Dermis blood vessel endothelial cell (primary cell): ENCODE measurements around the gene PHRF1. TPM values are rescaled to one million over a fixed set of nuclear protein-coding genes. Genes with fewer than 3 reads are reported as not detected.
"Not testable (repeated sequence)": the region's sequence is repeated elsewhere in the genome, so short reads cannot be mapped to it uniquely, and the experiment has no call there.

Experiments
- DNase-seq: peaks from one replicate; pipeline ENCODE4 v3.0.0; 2010
- total RNA-seq: library from RNA; depleted of rRNA; stranded (reverse); fragments of >200 nt; gene quantifications from 2 replicates; pipeline ENCODE4 v1.2.3, GENCODE V29; 2014

The PHRF1 gene
- total RNA-seq, 1 donor from 2014 or later = 27.7 TPM

DNA sequence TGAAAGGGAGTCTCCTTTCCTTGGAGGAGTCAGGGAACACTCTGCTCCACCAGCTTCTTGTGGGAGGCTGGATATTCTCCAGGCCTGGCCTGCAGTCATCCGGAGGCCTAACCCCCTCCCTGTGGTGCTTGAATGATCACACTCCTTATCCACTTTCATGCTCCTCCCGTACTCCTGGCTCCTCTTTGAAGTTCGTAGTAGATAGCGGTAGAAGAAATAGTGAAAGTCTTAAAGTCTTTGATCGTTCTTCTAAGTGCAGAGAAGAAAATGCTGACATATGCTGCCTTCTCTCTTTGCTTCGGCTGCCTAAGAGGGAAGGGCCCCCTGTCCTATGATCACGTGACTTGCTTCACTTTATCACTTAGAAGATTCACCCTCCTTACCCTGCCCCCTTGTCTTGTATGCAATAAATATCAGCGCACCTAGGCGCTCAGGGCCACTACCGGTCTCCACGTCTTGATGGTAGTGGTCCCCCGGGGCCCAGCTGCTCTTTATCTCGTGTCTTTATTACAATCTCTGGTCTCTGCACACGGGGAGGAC, 2.2 kb upstream of the PHRF1 start:
- DNase-seq = not testable (repeated sequence)

DNA sequence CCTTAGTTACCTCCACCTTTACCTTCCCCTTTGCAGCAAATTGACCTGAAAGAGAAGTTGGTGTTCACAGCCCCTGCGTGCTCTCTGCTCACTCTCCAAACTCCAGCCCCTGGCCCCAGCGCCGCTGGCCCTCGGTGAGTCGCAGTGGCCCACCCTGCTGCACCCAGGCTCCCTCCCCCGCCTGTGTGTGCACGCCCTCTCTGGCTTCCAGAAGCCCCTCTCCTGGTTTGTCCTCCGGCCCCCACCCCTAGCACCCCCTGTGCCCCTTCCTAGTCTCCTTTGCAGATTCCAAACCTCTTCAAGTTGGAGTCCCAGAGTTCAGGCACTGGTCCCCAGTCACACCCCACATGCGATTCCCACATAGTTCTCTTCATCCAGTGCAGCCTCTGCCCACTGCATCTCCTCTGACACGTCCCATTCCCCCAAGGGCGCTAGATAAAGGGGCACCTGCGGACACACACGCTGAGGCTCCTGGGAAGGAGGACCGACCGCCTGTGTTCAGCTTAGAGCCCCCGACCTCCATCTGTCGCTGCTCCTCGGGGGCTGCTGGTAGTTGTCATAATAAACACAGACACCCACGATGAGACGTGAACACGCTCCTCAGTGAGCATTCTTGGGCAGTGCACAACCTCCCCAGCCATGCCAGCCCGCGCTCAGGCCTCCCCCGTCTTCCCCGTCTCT, 1.5 kb upstream of the PHRF1 start:
- DNase-seq = peak; percentile 25

DNA sequence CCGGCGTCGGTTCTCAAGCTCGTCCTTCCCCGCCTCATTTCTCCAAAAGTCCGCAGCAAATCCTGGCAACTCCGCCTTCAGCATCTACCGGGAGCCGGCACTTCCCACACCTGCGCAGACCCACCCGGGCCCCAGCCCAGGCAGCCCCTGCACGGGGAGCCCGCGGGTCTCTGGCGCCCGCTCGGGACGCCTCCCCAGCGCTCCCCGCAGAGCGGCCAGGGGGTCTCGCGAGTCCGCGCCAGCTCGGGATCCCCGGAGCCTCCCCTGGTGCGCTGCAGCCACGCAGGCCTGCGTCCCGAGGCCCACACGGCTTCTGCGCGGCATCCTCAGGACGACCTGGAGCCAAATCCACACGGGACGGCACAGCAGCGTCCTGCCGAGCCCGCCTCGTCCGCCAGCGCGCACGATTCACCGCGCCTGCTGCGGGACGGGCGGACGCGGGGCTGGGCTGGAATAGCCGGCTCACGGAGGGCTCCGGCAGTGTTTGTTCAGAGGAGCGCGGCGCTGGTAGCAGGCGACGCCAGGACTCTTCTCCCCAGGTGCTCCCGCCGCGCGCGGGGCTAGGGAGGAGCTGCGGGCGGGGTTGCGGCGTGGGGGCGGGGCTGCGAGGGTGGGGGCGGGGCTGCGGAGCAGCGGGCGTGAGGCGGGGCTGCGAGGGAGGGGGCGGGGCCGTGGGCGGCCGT, 816 bp upstream of the PHRF1 start:
- DNase-seq = no peak

DNA sequence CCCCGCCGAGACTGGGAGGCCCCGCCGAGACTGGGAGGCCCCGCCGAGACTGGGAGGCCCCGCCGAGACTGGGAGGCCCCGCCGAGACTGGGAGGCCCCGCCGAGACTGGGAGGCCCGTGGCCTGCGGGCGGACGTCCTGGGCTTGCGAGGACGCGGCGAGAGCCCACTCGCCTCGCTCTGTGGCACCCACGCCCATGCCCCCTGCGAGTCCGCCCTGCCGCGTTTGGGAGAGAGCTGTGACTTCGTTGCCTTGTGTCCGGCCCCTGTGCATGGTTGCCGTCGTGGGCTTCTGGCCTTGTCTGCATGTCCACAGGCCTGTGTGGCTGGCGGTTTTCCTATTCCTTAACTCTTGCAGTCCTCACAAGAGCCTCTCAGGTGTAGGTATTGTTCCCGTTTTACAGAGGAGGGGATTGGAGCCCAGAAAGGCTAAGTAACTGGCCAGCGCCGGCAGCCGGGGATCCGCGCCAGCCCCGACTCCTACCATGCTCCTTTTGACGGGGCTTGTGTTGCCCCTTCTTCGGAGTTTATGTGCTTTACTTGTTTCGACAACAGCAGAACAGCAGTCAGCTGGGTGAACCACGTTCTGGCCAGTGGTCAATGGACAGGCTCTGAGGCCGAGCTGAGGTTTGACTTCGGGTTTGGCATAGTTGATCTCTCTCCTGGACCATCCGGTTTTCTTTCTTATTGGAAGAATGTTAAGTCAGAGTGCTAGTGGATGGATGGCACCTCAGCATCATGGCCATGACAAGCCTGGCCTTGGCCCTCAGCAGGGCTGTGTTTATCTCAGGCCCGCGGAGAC, 741 bp downstream of the PHRF1 start:
- peak; percentile 27 for DNase-seq

DNA sequence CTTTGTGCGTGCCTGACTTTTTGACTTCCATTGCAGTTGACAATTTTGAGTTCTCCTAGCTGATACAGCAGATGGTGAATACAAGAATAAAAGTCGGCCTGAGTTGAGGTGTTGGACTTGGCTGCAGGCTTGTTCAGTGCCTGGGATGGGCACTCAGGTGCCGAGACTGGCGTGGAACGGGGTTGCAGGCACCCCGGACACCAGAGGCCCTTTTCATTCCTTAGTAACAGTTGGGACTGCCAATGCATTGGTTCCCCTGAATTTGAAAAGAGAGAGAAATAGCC, 1.3 kb downstream of the PHRF1 start:
- no peak for DNase-seq

DNA sequence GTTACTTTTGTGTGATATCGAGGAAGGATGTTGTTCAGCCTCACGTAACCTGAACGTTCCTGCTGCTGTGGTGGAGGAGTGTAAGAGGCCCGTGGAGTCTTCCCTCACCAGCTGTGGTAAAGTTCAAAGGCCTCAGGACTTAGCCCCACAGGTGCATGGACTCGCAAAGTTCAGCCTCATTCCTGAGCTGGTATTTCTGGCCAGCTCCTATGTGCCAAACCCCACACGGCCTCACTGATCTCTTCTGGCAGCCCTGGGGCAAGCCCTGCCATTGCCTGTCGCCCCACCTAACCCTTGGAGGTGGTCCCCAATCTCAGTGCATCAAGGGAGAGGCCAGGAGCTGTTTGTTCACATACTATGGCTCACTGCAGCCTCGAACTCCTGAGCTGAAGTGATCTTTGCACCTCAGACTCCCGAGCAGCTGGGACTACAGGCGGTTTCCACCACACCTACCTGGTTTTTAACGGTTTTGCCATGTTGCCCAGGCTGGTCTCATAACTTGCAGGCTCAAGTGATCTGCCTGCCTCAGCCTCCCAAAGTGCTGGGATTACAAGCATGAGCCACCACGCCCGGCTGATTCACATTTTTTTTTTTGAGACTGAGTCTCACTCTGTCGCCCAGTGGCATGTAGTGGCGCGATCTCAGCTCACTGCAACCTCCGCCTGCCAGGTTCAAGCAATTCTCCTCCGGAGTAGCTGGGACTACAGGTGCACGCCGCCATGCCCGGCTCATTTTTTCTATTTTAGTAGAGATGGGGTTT, 2.2 kb downstream of the PHRF1 start:
- DNase-seq = no peak

DNA sequence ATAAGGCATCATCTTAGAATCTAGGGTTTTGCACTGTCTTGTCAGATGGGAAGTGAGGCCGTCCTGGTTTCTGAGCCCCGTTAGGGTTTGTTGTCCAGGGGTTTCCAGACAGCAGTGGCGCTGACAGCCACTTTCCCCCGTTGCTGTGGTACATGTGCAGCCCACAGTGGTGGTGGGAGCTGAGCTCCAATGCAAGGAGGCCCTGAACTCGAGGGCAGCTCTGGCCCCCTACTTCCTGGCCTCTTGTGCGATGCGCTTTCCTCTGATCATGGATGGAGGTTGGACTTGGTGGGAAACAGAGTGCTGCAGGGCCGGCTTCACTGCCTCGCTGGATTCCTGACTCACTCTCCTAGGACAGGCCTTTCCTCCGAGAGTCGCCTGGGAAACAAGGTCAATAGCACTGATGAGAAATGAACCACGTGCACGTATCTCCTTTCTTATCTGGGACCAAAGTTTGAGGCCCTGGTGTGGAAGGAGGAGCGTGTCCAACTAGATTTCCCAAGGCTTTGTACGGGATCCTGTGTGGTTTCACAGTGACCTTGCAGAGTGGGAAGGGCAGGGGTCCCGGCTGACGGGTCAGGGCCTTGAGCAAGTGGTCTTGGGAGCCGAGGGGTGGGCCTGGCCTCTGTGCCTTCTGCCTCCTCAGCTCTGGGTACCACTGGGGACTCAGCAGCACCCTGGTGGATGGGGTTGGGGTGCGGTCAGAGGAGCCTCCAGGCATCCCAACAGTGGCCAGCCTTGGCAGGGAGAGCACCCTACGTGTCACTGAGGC, 3.7 kb downstream of the PHRF1 start:
- DNase-seq = no peak

DNA sequence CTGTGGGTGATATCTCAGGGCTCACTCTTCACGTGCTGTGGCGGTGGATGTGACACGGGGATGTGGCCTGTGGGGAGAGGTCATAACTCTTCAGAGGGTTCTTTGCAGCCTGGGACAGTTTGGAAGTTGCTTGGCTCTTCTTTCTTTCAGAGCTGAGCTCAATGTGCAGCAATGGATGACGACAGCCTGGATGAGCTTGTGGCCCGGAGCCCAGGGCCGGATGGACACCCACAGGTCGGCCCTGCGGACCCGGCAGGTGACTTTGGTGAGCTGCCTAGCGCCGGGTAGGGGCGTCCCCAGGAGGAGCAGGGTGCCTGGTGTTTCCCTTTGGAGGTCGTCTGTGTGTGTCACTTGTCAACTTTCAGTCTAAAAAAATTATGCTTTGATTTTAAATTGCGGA, 5.1 kb downstream of the PHRF1 start:
- no peak for DNase-seq

DNA sequence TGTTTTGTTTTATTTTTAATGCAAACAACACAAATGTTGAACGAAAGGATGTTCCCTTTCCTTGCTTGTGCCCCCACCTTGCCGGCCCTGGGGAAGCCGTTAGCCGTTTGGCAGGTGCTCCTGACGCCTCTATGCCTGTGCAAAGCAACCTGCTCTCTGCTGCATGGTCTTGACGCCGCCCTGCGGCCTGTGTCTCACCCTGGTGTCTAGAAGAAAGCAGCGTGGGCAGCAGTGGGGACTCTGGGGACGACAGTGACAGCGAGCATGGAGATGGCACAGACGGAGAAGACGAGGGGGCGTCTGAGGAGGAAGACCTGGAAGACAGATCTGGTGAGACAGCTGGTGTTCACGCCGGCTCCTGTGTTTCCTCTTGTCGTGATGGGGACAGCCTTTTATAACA, 5.5 kb downstream of the PHRF1 start:
- no peak for DNase-seq

DNA sequence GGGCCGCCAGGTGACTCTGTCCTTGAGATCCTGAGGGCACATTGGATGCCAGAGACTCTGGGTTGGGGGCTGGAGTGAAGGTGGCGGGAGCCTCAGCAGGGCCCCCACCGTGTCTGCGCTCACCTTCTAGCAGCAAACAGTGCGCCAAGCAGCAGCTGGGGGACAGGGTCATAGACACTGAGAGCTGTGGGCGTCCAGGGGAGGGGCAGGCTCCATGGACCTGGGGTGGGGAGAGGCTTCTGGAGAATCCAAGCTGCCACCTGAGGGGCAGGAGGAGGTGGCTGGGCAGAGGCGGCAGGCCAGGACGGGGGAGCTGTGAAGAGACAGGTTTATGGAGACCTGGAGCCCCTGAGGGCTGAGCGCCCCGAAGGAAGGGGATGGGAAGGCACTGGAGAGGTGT, 8.0 kb downstream of the PHRF1 start:
- DNase-seq = no peak

DNA sequence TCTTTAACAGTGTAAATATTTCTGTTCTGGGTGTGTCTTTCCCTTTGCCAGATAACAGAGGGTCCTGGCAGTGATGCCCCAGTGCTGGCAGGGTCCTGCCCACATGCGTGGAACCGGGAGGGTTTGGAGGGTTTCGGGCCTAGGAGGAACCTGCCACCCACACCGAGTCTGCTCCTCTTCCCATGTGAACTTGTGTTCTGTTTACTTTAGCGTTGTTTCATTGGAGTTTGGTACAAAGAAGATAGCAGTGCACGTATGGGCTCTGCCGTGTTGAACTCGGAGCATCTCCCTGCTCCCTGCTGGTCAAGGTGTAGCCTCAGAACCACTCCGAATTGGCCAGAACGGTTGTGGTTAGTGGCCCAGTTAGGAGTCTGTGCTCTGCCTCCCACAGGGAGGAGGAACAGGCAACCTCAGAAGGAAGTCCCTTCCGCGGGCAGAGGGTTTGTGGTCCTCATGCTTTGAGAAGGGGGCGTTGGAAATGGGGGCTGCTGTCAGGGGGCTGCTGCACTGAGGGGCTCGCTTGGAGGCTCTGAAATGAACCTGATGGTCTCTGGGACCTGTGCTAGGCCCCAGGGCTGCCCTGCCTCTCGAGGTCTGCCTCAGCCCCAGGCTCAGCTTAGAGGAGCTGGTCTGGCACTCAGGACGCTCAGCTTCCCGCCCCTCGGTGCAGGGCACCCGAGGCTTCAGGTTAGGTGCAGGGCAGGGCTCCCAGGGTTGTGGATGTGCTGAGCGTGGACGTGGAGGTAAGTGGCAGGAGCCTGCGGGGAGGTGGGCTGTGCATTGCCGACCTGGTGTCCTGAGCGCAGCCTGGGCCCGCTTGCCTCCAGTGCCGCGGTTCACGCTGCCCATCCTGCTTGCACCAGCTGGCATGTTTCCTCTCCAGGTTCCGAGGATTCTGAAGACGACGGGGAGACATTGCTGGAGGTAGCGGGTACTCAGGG, 10.4 kb downstream of the PHRF1 start:
- no peak for DNase-seq

DNA sequence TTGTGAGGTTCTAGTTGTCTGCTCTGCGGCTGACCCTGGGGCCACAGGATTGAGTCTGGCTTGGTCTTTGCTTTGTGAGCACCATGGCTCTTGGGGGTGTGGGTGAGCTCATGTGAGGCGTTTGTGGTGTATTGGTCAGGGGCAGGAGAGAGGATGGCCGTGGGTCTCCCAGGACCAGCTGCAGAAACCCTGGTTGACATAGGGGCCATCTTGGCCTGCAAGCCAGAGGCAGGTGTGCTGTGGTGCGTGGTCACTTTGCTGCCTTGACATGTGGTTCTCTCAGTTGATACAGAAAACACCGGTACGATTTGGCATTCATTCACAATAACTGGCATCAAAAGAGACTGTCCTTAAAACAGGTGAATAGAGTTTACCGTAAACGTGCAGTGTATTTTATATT, 11.3 kb downstream of the PHRF1 start:
- DNase-seq = no peak

DNA sequence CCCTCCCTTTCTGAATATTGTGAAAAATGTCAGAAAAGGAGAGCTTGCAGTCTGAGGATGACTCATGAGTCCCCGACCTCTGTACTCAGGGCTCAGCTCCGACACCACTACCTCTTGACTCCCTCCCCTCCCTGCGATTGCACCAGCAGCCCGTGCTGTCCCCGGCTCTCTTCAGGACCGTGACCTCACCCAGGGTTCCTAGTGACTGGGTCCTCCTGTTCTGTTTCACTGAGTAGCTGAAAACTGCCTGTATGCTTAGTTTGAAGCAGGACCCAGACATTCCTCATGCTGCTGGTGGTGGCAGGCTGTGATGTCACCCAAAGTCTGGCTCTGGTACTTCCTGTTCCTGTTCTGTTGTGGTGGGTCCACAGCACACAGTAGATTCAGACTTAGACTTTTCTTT, 11.7 kb downstream of the PHRF1 start:
- DNase-seq = peak; percentile 53

DNA sequence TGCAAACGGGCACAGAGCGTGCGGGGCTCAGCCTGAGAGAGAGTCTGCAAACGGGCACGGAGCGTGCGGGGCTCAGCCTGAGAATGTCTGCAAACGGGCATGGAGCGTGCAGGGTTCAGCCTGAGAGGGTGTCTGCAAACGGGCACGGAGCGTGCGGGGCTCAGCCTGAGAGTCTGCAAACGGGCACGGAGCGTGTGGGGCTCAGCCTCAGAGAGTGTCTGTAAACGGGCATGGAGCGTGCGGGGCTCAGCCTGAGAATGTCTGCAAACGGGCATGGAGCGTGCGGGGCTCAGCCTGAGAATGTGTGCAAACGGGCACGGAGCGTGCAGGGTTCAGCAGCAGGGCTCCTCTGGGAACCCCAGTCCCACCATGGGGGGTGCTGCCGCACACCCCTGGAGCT, 13.5 kb downstream of the PHRF1 start:
- no peak for DNase-seq

DNA sequence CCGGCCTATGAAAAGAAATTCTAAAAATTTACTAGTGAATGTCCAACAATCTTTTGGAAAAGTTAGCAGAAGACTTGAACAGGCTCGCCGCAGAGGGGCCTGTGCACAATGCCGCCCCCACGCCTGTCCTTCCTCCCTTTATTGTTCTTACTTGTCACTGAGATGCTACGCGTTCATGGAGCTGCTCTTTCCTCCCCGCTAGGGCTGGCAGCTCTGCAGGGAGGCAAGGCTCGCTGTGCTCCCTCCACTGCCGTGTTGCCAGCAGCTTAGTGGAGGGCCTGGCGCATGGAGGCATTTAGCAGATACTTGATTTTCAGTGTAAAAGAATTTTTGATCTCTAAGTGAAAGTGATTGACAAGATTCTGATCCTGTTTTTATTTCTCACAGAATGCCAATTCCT, 14.7 kb downstream of the PHRF1 start:
- DNase-seq = no peak

DNA sequence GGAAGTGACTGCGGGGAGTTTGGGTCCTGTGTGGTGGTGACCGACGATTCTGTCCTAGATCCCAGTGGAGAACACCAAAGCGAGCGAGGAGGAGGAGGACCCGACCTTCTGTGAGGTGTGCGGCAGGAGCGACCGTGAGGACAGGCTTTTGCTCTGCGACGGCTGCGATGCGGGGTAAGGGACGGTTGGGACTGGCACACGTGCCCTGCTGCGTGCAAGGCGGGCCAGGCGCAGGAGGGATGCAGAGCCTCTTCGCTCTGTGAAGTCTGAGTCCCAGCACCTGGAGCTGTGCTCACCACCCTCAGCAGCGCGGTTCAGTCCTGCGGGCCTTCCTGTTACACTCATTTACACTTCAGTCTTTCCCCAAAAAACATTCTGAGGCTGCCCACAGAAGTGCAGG, 16.2 kb downstream of the PHRF1 start:
- no peak for DNase-seq

DNA sequence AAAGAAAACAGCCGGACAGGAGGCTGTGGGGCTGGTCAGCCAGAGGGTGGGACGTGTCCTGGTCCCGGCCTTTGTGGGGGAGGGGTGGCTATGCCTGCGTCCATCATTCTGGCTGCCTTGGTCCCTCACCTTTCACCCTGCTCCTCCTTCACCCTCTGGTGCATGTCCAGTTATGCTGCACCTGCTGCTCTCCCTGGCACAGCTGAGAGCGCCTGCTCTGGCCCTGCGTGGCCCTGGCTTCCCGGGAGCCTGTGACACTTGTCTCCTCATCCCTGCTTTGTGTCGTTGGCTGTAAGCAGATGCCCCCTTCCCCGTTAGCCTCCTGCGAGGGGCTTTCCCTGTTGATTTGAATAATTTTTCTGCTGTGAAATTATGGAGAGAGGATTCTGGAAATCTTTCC, 16.6 kb downstream of the PHRF1 start:
- DNase-seq = no peak

DNA sequence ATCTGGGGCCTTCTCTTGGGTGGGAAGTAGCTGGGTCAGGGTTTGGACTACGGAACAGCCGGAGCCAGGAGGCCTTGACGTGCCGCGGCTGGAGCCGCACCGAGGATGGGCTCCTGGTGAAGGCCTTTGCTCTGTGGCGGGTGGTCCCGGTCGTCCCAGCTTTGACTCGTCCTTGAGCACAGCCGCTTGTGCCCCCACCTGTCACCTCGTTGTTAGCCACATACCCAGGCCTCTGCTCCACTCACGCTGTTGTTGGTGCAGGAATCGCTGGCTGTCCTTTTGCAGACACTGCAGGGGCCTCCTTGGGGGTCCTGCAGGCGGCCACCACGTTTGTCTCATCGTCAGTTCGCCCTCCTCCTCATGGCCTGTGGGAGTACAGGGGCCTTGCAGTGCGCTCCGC, 17.1 kb downstream of the PHRF1 start:
- DNase-seq = no peak

DNA sequence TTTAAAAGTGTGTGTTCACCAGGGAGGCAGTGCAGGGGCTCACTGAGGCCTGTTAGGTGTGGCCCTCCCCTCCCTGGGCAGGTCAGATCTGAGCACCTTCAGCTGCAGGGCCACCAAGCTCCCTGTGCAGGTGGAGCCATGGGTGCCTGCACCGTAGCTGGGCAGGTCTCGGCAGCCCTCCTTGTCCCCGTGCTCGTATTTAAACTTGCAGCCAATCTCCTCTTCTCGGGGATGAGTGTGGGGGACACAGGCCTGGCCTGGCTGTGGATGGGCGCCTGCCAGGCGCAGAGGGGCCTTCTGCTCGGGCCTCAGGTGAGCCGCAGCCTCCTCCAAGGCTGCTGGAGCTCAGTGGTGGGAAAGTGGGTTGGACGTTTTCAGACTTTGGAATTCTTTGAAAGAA, 19.1 kb downstream of the PHRF1 start:
- no peak for DNase-seq

DNA sequence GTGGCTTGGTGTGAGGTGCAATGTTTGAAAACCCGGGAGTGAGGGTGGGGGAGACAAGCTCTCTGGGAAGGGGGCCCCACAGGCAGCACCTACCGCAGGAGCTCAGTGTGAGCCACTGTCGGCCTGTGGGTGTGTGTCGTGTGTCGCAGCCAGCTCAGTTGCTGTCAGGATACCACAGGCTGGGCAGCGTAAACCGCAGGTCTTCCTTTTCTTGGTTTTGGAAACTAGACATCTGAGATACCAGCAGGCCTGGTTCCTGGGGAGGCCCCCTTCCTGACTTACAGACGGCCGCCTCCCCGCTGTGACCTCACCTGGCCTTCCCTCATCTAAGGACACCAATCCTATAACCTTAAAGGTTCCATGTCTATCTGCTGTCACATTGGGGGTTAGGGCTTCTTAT, 20.1 kb downstream of the PHRF1 start:
- DNase-seq = no peak

DNA sequence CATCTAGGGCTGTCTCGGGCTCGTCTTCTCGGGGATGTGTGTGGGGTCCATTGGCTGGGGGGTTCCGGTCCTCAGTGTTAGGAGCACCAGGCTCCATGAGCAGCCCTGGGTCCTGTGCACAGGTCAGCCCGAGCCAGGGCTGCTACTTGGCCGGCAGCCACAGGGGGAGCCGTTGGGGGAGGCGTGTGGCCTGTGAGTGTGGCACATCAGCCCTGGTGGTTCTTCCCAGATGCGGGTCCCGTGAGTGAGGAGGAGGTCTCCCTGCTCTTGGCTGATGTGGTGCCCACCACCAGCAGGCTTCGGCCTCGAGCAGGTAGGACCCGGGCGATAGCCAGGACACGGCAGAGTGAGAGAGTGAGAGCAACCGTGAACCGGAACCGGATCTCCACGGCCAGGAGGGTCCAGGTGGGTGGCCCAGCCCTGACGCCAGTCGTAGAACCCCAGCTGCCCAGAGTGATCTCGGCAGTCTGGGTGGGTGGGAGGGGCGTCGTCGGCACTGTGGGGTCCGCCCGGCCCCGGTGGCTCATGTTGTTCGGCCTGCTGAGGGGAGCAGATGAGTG, 21.0 kb downstream of the PHRF1 start:
- DNase-seq = no peak
